CD4-positive, alpha-beta T cell (primary cell): Measurements from ENCODE around the gene TSSC4. TPM values are rescaled to one million over a fixed set of nuclear protein-coding genes. Genes with fewer than 3 reads are reported as not detected.

ENCODE experiments used
- ATAC-seq: fragments of 200-7000 bp; cut with Tn5 transposase; one replicate; pipeline ENCODE4 v1.10.0; 2022; ENCODE audit warnings: mild to moderate bottlenecking; ENCODE audit not compliant: poor library complexity
- CTCF ChIA-PET: fragments of 350-600 bp; sonication (Branson Sonifier 250); formaldehyde crosslinking; loops from one replicate; lab custom pipeline; 2021; ENCODE audit warnings: antibody characterized with exemption, inconsistent platforms; lab: Charles Lee
- POLR2A ChIA-PET: fragments of 350-600 bp; sonication (Branson Sonifier 250); formaldehyde crosslinking; loops from one replicate; lab custom pipeline; 2021; ENCODE audit warnings: antibody characterized with exemption, inconsistent platforms; lab: Charles Lee
- DNase-seq, 14 experiments: peaks; one replicate each; pipeline ENCODE4 v3.0.0-alpha.2; 2013 to 2020; ENCODE audit warnings: mixed read lengths in 2 of 14
- H3K27ac ChIP-seq, 2 donors: one replicate each; pipeline versions ENCODE4 v1.5.1 to v1.7.0; 2013; ENCODE audit warnings: low read length in 2 of 2, low read depth in 1 of 2, mild to moderate bottlenecking in 1 of 2
- H3K27me3 ChIP-seq, 2 experiments: 1 replicate in 1 of 2; 2 replicates in 1 of 2; pipeline versions ENCODE4 v1.6.1 to v1.7.0; 2013; ENCODE audit warnings: low read length in 2 of 2, control low read depth in 1 of 2, mild to moderate bottlenecking in 1 of 2, moderate library complexity in 1 of 2; ENCODE audit not compliant: insufficient read depth in 2 of 2, control insufficient read depth in 1 of 2
- H3K36me3 ChIP-seq: one replicate; pipeline ENCODE4 v1.6.1; 2013; ENCODE audit warnings: low read length, control low read depth; ENCODE audit not compliant: insufficient read depth
- H3K4me1 ChIP-seq: one replicate; pipeline ENCODE4 v1.6.1; 2013; ENCODE audit warnings: low read length, control low read depth; ENCODE audit not compliant: insufficient read depth
- H3K4me3 ChIP-seq: one replicate; pipeline ENCODE4 v1.5.1; 2013; ENCODE audit warnings: mild to moderate bottlenecking, low read length, moderate library complexity
- H3K9me3 ChIP-seq, 2 experiments: 1 replicate in 1 of 2; 2 replicates in 1 of 2; pipeline versions ENCODE4 v1.6.1 to v1.7.0; 2013; ENCODE audit warnings: low read length in 2 of 2, mild to moderate bottlenecking in 2 of 2, control low read depth in 1 of 2, moderate library complexity in 1 of 2; ENCODE audit not compliant: control insufficient read depth in 1 of 2, insufficient read depth in 1 of 2
- H3K27ac Mint-ChIP-seq: one replicate; pipeline ENCODE4 v1.8.0; 2020; ENCODE audit warnings: mixed read lengths
- H3K27me3 Mint-ChIP-seq: one replicate; pipeline ENCODE4 v1.8.0; 2021; ENCODE audit warnings: mixed read lengths
- H3K36me3 Mint-ChIP-seq: one replicate; pipeline ENCODE4 v1.8.0; 2021; ENCODE audit warnings: low read depth, mixed read lengths
- H3K4me1 Mint-ChIP-seq: one replicate; pipeline ENCODE4 v1.8.0; 2021; ENCODE audit warnings: low read depth, mixed read lengths
- H3K4me3 Mint-ChIP-seq: one replicate; pipeline ENCODE4 v1.8.0; 2020; ENCODE audit warnings: mild to moderate bottlenecking, mixed read lengths
- H3K9me3 Mint-ChIP-seq: one replicate; pipeline ENCODE4 v1.8.0; 2020; ENCODE audit warnings: mixed read lengths
- intact Hi-C, 2 experiments: fragments of 100-400 bp; cut with DNase I in 1 of 2; cut with micrococcal nuclease in 1 of 2; formaldehyde crosslinking; loops; one replicate each; pipeline versions ENCODE4 v1.15.1 to v1.9.0; 2023 to 2025; cut with DNase I, micrococcal nuclease
- total RNA-seq, 174 experiments: library from RNA in 2 of 174; stranded (reverse) in 2 of 174; gene quantifications; one replicate each; pipeline ENCODE4 v1.2.3 and lab custom pipeline; 2021 to 2026
- TF ChIP-seq, protein P1 (sequence below): fragments of 200-600 bp; IDR thresholded peaks from one replicate; pipeline ENCODE4 v1.8.0; 2022; ENCODE audit warnings: antibody characterized with exemption, mild to moderate bottlenecking

TSSC4 gene
- total RNA-seq, 2 experiments from 2014 or later, result 47.5 to 50.0 TPM

DNA sequence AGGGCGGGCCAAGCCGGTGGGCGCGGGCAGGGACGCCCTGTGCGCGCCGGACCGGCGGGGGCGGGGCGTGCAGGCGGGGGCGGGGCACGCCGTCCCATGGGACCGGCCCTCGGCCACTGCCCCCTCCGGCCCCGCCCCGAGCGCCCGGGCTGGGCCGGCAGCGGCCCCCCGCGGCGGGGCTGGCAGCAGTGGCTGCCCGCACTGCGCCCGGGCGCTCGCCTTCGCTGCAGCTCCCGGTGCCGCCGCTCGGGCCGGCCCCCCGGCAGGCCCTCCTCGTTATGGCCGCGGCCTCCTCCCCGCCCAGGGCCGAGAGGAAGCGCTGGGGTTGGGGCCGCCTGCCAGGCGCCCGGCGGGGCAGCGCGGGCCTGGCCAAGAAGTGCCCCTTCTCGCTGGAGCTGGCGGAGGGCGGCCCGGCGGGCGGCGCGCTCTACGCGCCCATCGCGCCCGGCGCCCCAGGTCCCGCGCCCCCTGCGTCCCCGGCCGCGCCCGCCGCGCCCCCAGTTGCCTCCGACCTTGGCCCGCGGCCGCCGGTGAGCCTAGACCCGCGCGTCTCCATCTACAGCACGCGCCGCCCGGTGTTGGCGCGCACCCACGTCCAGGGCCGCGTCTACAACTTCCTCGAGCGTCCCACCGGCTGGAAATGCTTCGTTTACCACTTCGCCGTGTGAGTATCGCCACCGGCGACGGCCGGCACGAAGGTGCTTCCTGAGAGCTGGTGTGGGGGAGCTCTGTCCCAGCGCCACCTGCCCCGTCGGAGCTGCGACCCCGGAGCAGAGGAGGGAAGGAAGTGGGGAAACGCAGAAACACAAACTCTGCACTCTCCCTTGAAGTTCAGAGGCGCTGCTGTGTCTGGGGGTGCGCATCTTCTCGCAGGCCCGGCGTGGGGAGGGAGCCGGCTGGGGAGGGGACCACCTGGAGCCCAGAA is 44.5 kb downstream of the TSSC4 start, which contains the start of gene KCNQ1:
Gene KCNQ1 (plus strand): TSS at position 188 of the 925 bp plus-strand sequence. CDS start 91 bp downstream, at position 279.
- peak within 1 kb of the TSS; percentile 86 for H3K27ac Mint-ChIP-seq
- H3K4me1 Mint-ChIP-seq, result peaks cover 50% of the 10 kb centered on the region
- peak within 1 kb of the TSS in 1 of 2 donors; percentile 4 for H3K27ac ChIP-seq
- ATAC-seq, result peak; percentile 22
- H3K36me3 Mint-ChIP-seq, result peaks cover 3% of the 10 kb centered on the region
- H3K27me3 ChIP-seq, result no peaks in the 10 kb centered on the region
- H3K9me3 ChIP-seq, result peaks cover 0 to 5% of the 10 kb centered on the region in 2 experiments
- peak within 1 kb of the TSS; percentile 75 for H3K4me3 ChIP-seq
- intact Hi-C loops, result loop anchor here (2.0 to 10.0 kb wide), 5 partner anchors 37 to 610 kb away; partner anchors contain the start of genes CARS1 (in 1 of the 2) and CDKN1C (in 1 of the 2)
- peak within 1 kb of the TSS; percentile 96 for H3K4me3 Mint-ChIP-seq
- no peaks in the 10 kb centered on the region for H3K27me3 Mint-ChIP-seq
- TF ChIP-seq, protein P1, sequence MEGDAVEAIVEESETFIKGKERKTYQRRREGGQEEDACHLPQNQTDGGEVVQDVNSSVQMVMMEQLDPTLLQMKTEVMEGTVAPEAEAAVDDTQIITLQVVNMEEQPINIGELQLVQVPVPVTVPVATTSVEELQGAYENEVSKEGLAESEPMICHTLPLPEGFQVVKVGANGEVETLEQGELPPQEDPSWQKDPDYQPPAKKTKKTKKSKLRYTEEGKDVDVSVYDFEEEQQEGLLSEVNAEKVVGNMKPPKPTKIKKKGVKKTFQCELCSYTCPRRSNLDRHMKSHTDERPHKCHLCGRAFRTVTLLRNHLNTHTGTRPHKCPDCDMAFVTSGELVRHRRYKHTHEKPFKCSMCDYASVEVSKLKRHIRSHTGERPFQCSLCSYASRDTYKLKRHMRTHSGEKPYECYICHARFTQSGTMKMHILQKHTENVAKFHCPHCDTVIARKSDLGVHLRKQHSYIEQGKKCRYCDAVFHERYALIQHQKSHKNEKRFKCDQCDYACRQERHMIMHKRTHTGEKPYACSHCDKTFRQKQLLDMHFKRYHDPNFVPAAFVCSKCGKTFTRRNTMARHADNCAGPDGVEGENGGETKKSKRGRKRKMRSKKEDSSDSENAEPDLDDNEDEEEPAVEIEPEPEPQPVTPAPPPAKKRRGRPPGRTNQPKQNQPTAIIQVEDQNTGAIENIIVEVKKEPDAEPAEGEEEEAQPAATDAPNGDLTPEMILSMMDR, result no peak
- peaks cover 3% of the 10 kb centered on the region for H3K36me3 ChIP-seq
- ChIA-PET CTCF (interaction anchor here (3.4 kb wide), 1 partner anchor 87 kb away, joined by 19 read pairs; no protein-coding TSS in a partner anchor), POLR2A (interaction anchor here (0.6 to 5.3 kb wide), 6 partner anchors 21 to 488 kb away, joined by 3 to 36 read pairs (median 4); partner anchors contain the start of genes CDKN1C and TSSC4)
- H3K4me1 ChIP-seq, result peaks cover 70% of the 10 kb centered on the region
- no peaks in the 10 kb centered on the region for H3K9me3 Mint-ChIP-seq
- peak in 7 of 14 experiments; percentile 11 to 80 (median 52) for DNase-seq

DNA sequence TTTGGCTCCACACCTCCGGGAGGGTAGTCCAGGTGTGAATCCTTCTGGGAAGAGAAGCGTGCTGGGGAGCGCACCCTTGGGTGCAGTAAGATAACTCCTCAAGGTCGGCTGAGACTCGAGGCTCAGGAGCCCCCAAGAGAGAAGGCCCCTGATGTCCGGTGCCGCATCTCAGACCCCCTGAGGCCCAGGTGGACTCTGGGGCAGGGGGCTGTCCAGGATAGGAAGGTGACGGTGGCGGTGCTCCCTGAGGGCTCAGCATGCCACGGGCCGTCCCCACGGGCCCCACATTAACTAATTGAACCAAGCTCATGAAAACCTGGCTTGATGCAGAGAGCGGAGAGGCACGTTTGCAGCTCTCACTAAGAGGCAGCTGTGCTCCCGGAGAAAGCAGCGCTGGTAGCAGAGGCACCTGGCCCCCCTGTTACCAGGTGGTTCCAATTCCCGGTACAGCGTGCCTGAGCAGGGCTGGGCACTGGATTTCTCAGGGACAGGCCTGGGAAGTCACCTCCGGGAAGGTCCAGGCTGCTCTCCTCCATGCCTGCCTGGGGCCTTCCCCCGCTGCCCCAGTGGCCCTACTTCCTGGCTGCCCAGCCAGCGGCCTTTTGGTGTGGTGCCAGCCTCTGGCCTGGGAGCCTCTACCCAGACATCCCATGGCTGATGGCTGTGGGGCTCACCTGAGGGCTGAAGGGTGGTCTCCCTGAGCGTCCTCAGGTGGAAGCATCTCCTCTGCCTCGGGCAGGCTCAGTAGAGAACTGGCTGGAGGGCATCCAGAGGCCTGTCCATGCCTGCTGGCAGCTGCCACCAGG is 45.4 kb downstream of the TSSC4 start:
- TF ChIP-seq, protein P1, result no peak
- Mint-ChIP-seq H3K9me3 (no peaks in the 10 kb centered on the region), H3K4me3 (peak overlapping the region; percentile 96), H3K4me1 (peaks cover 50% of the 10 kb centered on the region), H3K36me3 (peaks cover 3% of the 10 kb centered on the region), H3K27me3 (no peaks in the 10 kb centered on the region), H3K27ac (peak overlapping the region; percentile 86)
- ATAC-seq (no peak), DNase-seq (no peak)
- no peaks in the 10 kb centered on the region for H3K27me3 ChIP-seq
- POLR2A ChIA-PET, result interaction anchor here (1.1 to 5.3 kb wide), 6 partner anchors 20 to 487 kb away, joined by 3 to 36 read pairs (median 4); partner anchors contain the start of genes C11orf21, CDKN1C, TSPAN32 and TSSC4
- CTCF ChIA-PET, result interaction anchor here (3.4 kb wide), 1 partner anchor 87 kb away, joined by 19 read pairs; no protein-coding TSS in a partner anchor
- peaks cover 3% of the 10 kb centered on the region for H3K36me3 ChIP-seq
- intact Hi-C loops, result loop anchor here (2.0 to 10.0 kb wide), 5 partner anchors 21 to 609 kb away; partner anchors contain the start of gene CARS1 (in 1 of the 2)
- H3K27ac ChIP-seq, result peak overlapping the region in 1 of 2 donors; percentile 4
- H3K4me1 ChIP-seq, result peaks cover 67% of the 10 kb centered on the region
- no peaks in the 10 kb centered on the region for H3K9me3 ChIP-seq
- peak overlapping the region; percentile 75 for H3K4me3 ChIP-seq
